A673 (cell line): ENCODE data around the gene NKX6-1. TPM values are rescaled to one million over a fixed set of nuclear protein-coding genes. Genes with fewer than 3 reads are reported as not detected.
A peak's percentile ranks its signal among the peaks of the same experiment; 100 is the strongest.

Experiments used
- BruUV-seq: library from RNA; stranded (reverse); fragments of 400-500 nt; replicated peaks from 2 replicates; lab custom pipeline; 2021; lab: Mats Ljungman, UMichigan
- CTCF ChIA-PET: fragments of 300-600 bp; sonication (Branson Sonifier 250); formaldehyde crosslinking; loops from one replicate; lab custom pipeline; 2022; ENCODE audit warnings: antibody characterized with exemption; lab: Charles Lee
- POLR2A ChIA-PET: fragments of 300-600 bp; sonication (Branson Sonifier 250); formaldehyde crosslinking; loops from one replicate; lab custom pipeline; 2022; ENCODE audit warnings: antibody characterized with exemption; ENCODE audit not compliant: low non-redundant PET; lab: Charles Lee
- DNase-seq: peaks from one replicate; pipeline ENCODE4 v3.0.0-alpha.2; 2015; ENCODE audit warnings: low spot score
- H3K27ac ChIP-seq: fragments of 200-600 bp; sonication (generic); 2 replicates; pipeline ENCODE4 v1.5.1; 2016; ENCODE audit warnings: mixed run types, low read depth, mild to moderate bottlenecking, mixed read lengths, antibody characterized with exemption, low read length; ENCODE audit not compliant: poor library complexity, severe bottlenecking
- H3K27me3 ChIP-seq: fragments of 200-600 bp; sonication (generic); replicated peaks from 2 replicates; pipeline ENCODE4 v1.6.1; 2017; ENCODE audit warnings: mixed run types, low read depth, mild to moderate bottlenecking, mixed read lengths, antibody characterized with exemption, low read length; ENCODE audit not compliant: insufficient read depth, poor library complexity
- H3K36me3 ChIP-seq: fragments of 200-600 bp; sonication (generic); 2 replicates; pipeline ENCODE4 v1.6.1; 2016; ENCODE audit warnings: mixed run types, mild to moderate bottlenecking, mixed read lengths, antibody characterized with exemption, low read length; ENCODE audit not compliant: insufficient read depth, poor library complexity, severe bottlenecking
- H3K4me1 ChIP-seq: fragments of 200-600 bp; sonication (generic); 2 replicates; pipeline ENCODE4 v1.6.1; 2017; ENCODE audit warnings: mixed run types, mild to moderate bottlenecking, mixed read lengths, antibody characterized with exemption, low read length; ENCODE audit not compliant: insufficient read depth, poor library complexity, severe bottlenecking
- H3K4me3 ChIP-seq: fragments of 200-600 bp; sonication (generic); 2 replicates; pipeline ENCODE4 v1.5.1; 2016; ENCODE audit warnings: low read depth, mixed run types, mild to moderate bottlenecking, mixed read lengths, low read length; ENCODE audit not compliant: poor library complexity, severe bottlenecking
- H3K9me3 ChIP-seq: fragments of 200-600 bp; sonication (generic); 2 replicates; pipeline ENCODE4 v1.6.1; 2016; ENCODE audit warnings: mixed run types, low read depth, mild to moderate bottlenecking, mixed read lengths, antibody characterized with exemption, low read length; ENCODE audit not compliant: poor library complexity, severe bottlenecking
- CTCF ChIP-seq: fragments of 300-800, 200-600 bp; sonication (generic); conservative IDR thresholded peaks from 2 replicates; pipeline ENCODE4 v1.5.1; 2017; ENCODE audit warnings: low read depth, mild to moderate bottlenecking, antibody characterized with exemption, low read length, moderate library complexity, mixed read lengths
- EZH2 ChIP-seq: fragments of 200-600 bp; sonication (generic); IDR thresholded peaks from 2 replicates; pipeline ENCODE4 v1.6.1; 2017; ENCODE audit warnings: borderline replicate concordance, low read depth, mild to moderate bottlenecking, mixed read lengths, antibody characterized with exemption, low read length; ENCODE audit not compliant: poor library complexity, severe bottlenecking
- intact Hi-C: fragments of 100-400 bp; cut with micrococcal nuclease; formaldehyde crosslinking; loops from one replicate; pipeline ENCODE4 v1.10.0; 2022; ENCODE audit not compliant: unreplicated experiment
- total RNA-seq: library from RNA; stranded (reverse); gene quantifications from 2 replicates; pipeline ENCODE4 v1.2.3, GENCODE V29; 2021

Gene NKX6-1
- total RNA-seq, 1 experiment from 2014 or later = 8.8 TPM

- no peaks in the 10 kb centered on the region for H3K36me3 ChIP-seq
- POLR2A ChIA-PET = no interaction called here
- H3K27ac ChIP-seq = no peak overlapping the region
- H3K4me3 ChIP-seq = no peak overlapping the region
- DNase-seq = no peak
- intact Hi-C loops = loop anchor here (10.0 kb wide), 1 partner anchor 467 kb away; no protein-coding TSS in a partner anchor
- H3K4me1 ChIP-seq = no peaks in the 10 kb centered on the region
- TF ChIP-seq EZH2 (no peak), CTCF (no peak)
- no peaks in the 10 kb centered on the region for H3K27me3 ChIP-seq
- no peaks in the 10 kb centered on the region for H3K9me3 ChIP-seq
- no TSS peak for BruUV-seq
- CTCF ChIA-PET = no interaction called here
Measured at GRCh38 chr4:84507941-84508340, 8.8 kb upstream of the NKX6-1 start.

GRCh38 chr4:84504821-84505220 is 5.7 kb upstream of the NKX6-1 start:
- Histone ChIP-seq H3K9me3 (no peaks in the 10 kb centered on the region), H3K36me3 (no peaks in the 10 kb centered on the region), H3K4me3 (no peak overlapping the region), H3K27ac (no peak overlapping the region), H3K4me1 (no peaks in the 10 kb centered on the region), H3K27me3 (no peaks in the 10 kb centered on the region)
- intact Hi-C loops = loop anchor here (2.0 to 10.0 kb wide), 3 partner anchors 470 to 860 kb away; no protein-coding TSS in a partner anchor
- ChIA-PET CTCF (no interaction called here), POLR2A (no interaction called here)
- DNase-seq = no peak
- BruUV-seq = no TSS peak
- no peak for TF ChIP-seq EZH2
- no peak for TF ChIP-seq CTCF

DNA sequence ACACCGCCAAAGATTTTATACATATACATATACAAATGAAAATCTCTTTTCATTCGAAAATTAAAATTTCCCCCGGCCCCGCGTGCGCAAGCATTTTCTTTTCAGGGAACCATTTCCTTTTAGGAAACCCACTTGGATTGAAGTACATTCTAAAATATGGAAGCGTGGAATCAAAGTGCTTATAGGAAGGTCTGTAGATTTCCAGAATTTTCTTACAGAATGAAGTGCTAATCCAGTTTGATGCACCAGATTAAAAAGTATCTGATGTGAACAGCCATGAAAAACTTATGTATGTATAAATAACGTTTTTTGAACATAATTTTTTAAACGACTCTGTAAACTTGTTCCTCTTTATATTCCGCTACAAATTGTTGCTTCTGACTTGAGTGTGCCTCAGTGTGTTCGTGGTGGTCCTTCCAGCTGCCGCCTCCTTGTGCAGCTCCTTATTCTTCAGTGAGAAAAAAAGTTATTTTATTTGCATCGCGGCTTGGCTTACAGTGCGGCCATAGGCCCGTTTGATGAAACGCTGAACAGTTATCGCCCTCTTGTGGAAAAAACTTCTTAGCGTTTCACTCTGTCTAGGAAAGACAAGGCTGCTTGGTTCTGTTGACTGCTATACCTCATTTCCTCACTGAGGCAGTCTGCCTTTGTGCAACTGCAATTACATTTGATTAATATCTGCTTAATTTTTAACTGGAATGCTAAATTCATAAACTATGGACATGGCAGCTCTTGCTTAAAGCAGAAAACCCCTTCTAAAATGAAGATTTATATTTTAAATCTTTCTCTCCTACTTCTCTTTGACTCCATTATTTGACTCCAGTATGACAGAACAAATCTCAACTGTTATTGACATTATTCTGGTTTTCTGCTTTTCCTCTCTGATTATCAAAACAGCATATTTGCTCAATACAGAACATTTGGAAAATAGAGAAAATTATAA is 4.7 kb upstream of the NKX6-1 start:
- no peak for TF ChIP-seq EZH2
- TF ChIP-seq CTCF = peak; percentile 65
- POLR2A ChIA-PET = interaction anchor here (0.6 kb wide), 1 partner anchor 1466 kb away, joined by 4 read pairs; no protein-coding TSS in a partner anchor

More for the DNA sequence above, 4.7 kb upstream of the NKX6-1 start:
- no peak overlapping the region for H3K4me3 ChIP-seq
- no peak overlapping the region for H3K27ac ChIP-seq
- H3K4me1 ChIP-seq = no peaks in the 10 kb centered on the region
- intact Hi-C loops = loop anchor here (2.0 to 10.0 kb wide), 3 partner anchors 471 to 859 kb away; no protein-coding TSS in a partner anchor
- H3K36me3 ChIP-seq = no peaks in the 10 kb centered on the region
- peak; percentile 70 for DNase-seq
- CTCF ChIA-PET = interaction anchor here (0.6 kb wide), 1 partner anchor 264 kb away, joined by 3 read pairs; no protein-coding TSS in a partner anchor
- no peaks in the 10 kb centered on the region for H3K9me3 ChIP-seq
- no TSS peak for BruUV-seq
- H3K27me3 ChIP-seq = no peaks in the 10 kb centered on the region
